ENCODE data around the gene DNM1.

Gene DNM1

GRCh38 chr9:128280084-128280622 lies 77.0 kb downstream of the DNM1 start:
- DNase-seq: no peak

DNA sequence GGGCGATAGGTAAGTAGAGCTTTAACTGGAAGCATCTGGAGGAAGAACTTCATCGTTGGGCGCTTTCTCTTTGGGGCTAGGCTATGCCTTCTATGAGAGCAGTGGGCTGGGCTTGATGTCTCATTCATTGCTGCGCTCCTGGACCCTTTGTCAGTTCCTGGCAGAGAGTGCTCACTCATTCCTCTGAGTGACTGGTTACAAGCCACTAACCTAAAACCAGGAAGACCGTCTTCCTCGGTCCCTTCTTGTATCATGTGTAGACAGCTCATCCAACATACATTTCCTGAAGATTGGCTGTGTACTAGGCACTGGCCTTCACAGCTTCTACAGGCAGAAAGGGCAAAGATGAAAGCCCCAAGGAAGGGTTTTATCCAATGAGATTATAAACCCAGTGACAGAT lies 79.3 kb downstream of the DNM1 start:
- DNase-seq: no peak

DNA sequence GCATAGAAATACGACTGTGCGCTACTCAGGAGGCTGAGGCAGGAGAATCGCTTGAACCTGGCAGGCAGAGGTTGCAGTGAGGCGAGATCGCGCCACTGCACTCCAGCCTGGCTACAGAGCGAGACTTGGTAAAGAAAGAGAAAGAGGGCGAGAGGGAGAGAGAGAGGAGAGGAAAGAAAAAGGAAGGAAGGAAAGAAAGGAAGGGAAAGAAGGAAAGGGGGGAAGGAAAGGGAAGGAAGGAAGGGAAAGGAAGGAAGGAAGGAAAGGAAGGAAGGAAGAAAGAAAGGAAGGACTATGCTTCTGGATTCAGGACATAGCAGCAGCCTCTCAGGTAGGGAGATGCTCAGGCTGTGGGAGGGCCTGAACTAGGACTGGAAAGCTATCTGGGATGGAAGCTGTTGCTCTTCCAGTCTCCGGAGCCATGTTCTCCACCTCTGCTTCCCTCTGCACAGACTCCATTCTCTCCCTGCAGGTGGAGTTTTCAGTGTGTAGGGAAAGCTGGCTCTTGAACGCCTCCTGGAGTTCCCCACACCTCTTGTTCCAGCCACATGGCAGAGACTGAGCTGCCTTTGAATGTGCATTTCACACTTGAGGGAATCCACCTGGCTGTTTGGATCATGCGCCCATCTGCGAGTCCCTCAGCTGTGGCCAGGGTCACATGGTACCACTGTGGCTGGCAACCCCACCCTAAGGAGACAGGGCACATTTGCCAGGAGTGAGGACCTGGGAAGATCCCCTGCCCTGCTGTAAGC lies 82.0 kb downstream of the DNM1 start:
- DNase-seq: no peak

DNA sequence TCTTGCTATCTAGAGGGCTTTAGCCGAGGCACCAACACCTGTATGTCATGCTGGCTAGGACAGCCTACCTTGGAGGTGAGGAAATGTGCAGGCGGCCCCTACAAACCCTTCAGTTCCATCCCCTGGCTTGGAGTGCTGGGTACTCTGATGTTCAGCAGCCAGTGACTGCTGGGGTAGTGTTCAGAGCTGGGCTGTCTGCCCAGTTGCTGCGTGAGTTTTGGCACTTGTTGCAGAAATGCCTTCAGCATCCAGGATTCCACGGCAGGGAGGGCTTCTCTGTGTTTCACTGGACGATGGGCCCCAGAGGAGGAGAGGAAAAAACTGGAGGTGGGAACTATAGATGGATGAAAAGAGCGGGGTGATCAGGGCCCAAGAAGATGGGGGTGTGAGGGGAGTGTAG lies 83.3 kb downstream of the DNM1 start:
- DNase-seq: no peak

DNA sequence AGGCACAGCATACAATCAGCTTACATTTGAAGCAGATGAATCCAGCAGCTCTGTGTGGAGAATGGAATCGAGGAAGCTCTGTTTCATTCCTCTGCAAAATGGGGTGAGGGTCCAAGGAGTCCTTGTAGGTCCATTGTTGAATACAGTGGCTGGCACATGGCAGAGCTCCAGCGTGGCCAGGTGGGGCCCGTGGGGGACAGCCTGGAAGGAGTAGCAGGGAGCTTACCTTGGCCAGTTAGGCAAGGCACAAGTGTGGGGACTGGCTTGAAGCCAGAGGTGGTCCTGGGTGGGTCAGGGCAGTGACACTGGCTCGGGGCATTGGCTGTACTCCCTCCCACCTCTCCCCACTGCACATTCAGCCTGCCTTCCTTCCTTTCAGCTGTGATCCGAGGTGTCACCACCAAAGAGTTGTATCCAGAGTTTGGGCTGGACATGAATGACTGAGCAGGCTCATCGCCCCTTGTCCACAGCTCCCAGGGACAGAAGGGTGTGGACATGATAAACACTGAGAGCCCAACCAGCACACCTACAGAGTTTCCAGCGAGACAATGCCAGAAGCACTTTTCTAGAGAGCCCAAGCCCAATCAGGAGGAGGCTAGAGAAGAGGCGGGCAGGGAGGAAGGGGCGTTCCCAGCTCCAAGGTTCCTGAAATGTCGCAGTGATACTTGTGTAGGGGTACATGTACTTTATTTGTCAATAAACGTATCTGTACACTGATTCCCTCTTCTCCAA lies 85.3 kb downstream of the DNM1 start:
- no peak for DNase-seq

- DNase-seq: no peak
Measured at GRCh38 chr9:128292009-128292408, 88.8 kb downstream of the DNM1 start.

DNA sequence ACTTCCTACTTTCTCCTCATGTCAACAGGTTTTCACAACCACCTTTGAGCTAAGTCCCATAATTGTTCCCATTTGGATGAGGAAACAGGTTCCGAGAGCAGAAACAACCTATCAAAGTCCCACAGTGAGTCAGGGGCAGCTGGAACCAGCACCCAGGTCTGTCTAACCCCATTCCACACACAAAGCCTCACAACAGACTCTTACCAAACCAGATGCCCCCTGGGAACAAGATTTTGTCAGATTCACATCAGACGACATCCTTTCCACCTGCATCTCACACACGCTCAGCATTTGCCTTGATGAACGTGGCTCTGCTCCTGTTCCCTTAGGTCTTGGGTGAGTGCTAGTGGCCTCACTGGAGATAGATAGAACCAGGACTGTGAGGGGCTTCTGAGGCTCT lies 89.9 kb downstream of the DNM1 start:
- DNase-seq: no peak

DNA sequence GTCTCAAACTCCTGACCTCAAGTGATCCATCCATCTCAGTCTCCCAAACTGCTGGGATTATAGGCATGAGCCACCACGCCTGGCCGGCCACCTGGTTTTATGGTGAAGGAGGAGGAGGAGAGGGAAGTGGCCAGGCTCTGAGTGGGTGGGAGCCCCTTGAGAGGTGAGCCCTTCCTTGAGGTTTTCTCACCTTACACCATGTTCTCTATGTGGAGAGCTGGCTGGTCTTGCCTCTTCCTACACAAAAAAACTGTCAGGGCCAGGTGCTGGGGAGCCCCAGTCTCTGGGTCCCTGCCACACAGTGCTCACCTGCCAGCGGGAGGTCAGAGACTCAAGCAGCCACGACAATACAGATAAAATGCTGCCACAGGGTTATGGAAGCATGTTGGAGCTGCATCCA lies 91.0 kb downstream of the DNM1 start:
- DNase-seq: no peak

- no peak for DNase-seq
Measured at GRCh38 chr9:128296340-128297220, 93.4 kb downstream of the DNM1 start.

DNA sequence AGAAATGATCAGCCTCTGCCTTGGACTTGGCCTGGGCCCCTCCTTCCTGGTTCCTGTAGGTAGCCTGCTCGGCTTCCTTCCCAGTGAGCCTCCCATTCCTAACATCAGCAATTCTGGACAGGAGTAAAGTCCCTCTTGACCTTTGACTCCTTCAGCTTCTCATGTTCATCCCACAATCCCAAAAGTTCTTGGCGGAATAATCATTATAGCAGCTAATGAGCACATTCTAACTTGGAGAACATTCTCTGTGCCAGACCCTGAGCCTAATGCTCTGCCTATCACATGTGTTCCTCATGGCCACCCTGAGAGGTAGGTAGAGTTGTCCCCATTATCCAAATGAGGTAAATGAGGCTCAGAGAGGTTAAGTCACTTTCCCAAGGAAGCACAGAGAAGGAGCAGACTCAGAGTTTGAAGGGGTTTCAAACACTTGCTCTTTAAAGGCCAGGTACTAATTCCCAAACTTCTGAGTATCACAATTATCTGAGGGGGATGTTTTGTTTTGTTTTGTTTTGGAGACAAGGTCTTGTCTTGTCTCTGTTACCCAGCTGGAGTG lies 94.1 kb downstream of the DNM1 start:
- DNase-seq: no peak

DNA sequence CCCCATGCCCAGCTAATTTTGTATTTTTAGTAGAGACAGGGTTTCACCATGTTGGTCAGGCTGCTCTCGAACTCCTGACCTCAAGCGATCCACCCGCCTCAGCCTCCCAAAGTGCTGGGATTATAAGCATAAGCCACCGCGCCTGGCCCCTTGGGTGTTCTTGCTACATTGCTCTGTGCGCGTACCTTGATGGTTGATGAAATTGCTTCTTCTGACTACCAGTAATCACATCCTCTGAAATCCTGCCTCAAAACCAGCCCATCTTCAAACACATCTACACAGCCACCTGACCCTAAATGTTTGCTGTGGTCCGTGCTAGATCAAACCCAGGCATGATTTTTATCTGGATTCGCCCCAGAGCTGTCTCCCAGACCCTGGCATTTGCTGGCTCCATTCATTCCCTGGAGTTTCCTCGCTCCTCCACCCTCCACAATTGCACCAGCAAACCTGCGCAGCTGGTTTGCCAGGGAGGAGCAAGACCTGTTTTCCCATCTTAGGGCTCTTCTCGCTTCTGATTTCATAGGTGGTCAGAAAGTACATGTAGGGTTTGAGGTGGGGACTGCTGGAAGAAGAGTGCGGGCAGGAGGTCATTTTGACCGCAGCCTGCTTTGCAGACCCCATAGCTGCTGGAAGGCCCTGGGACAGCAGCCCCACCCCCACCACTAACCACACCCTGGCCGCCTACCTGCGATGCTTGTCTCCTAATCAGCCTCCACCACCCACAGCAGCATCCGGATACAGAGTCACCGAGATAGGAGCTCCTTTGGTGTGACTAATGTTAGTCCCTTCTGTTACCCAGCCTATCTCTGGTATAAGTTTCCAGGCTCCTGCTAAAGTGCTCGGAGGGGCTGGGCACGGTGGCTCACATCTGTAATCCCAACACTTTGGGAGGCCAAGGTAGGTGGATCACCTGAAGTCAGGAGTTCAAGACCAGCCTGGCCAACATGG lies 95.6 kb downstream of the DNM1 start:
- DNase-seq: no peak

DNA sequence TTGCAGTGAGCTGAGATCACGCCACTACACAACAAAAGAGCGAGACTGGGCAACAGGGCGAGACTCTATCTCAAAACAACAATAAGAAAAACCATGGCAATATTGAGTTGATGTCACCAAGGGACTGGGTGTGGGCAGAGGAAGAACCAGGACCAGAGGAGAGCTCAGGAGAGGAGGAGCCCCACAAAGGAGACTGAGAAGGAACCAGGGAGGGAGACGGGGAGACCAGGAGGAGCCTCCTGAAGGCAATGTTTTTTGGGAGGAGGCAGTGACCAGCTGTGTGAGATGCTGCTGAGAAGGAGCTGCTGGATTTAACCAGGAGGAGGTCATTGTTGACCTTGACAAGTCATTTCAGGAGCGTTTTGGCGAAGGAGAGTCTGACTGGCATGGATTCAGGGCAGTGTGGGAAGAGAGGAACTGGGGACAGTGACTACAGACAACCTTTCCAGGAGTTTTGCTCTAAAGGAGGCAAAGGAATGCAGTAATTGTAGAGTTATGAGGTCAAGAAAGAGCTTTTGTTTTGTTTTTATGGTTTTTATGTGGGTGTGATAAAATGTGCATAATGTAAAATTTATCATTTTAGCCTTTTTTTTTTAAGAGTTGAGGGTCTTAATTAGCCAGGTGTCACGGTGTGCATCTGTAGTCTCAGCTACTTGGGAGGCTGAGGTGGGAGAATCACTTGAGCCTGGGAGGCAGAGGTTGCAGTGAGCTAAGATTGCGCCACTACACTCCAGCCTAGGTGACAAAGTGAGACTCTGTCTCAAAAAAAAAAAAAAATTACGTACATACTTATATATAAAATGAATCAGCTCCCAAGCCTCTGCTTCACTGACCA lies 101.2 kb downstream of the DNM1 start:
- no peak for DNase-seq
